SU-DHL-6 (cell line): Measurements from ENCODE around the gene RAD51B.

ENCODE experiments used
- EZH2phosphoT487 ChIP-seq: fragments of 200-600 bp; sonication (generic), shearing (Covaris generic); conservative IDR thresholded peaks from 2 replicates; pipeline ENCODE4 v1.6.1; 2018; ENCODE audit warnings: mild to moderate bottlenecking, antibody characterized with exemption, low read length, moderate library complexity, mixed read lengths
- TF ChIP-seq, protein P1 (sequence below): fragments of 200-600 bp; sonication (generic); IDR thresholded peaks from one replicate; pipeline ENCODE4 v1.5.1; 2017; ENCODE audit warnings: antibody characterized with exemption, mild to moderate bottlenecking, low read length, moderate library complexity; ENCODE audit not compliant: insufficient read depth, poor library complexity, severe bottlenecking

DNA sequence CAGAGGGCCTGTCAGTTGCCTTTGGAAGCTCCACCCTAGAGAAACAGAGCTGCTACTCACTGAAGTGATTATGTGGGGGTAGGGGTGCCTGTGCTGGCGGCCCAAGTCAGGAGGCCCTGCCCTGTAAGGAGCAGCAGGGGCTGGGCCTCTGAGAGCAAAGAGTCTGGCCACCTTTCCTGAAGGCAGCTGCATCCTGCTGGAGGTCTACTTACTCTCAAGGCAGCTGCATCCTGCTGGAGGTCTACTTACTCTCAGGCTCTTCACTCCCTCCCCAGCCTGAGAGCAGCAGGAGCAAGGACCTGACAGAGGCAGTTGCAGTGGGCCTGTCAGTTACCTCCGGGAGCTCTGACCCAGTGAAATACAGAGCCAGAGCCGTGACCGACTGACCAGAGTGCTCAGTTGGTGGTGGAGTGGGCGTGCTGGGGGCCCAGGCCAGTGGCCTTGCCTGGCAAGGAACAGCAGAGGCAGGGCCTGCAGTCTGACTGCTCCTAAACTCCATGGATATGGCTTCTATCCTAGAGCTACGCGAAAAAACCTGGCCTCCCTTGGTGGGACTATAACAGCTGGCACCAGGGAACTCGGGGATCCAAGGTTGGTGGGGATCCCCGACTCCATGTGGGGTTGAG lies 32.3 kb downstream of the RAD51B start:
- TF ChIP-seq, protein P1, sequence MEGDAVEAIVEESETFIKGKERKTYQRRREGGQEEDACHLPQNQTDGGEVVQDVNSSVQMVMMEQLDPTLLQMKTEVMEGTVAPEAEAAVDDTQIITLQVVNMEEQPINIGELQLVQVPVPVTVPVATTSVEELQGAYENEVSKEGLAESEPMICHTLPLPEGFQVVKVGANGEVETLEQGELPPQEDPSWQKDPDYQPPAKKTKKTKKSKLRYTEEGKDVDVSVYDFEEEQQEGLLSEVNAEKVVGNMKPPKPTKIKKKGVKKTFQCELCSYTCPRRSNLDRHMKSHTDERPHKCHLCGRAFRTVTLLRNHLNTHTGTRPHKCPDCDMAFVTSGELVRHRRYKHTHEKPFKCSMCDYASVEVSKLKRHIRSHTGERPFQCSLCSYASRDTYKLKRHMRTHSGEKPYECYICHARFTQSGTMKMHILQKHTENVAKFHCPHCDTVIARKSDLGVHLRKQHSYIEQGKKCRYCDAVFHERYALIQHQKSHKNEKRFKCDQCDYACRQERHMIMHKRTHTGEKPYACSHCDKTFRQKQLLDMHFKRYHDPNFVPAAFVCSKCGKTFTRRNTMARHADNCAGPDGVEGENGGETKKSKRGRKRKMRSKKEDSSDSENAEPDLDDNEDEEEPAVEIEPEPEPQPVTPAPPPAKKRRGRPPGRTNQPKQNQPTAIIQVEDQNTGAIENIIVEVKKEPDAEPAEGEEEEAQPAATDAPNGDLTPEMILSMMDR = no peak
- TF ChIP-seq EZH2phosphoT487 = no peak
